Fibroblast of mammary gland (primary cell): ENCODE results near the gene GOLPH3L.
"Not testable (repeated sequence)": the region's sequence is repeated elsewhere in the genome, so short reads cannot be mapped to it uniquely, and the experiment has no call there.

Source experiments
- DNase-seq: peaks from one replicate; pipeline ENCODE4 v3.0.0-alpha.2; 2010; ENCODE audit warnings: low read depth
- H3K4me3 ChIP-seq: 2 replicates; pipeline ENCODE4 v1.5.1; 2011; ENCODE audit warnings: low read depth, mild to moderate bottlenecking, low read length, moderate library complexity; ENCODE audit not compliant: control insufficient read depth
- CTCF ChIP-seq: conservative IDR thresholded peaks from 2 replicates; pipeline ENCODE4 v1.5.1; 2011; ENCODE audit warnings: low read depth, low read length, inconsistent platforms; ENCODE audit not compliant: control insufficient read depth, insufficient read depth

GOLPH3L gene

GRCh38 chr1:150629115-150629928 is 67.6 kb downstream of the GOLPH3L start, which contains the start of gene ENSA:
Gene ENSA, minus strand, starts transcription at chr1:150629612. Its CDS starts 142 bp downstream, at chr1:150629470.
- DNase-seq, result peak; percentile 100
- no peak for TF ChIP-seq CTCF

GRCh38 chr1:150628766-150629114 is 68.2 kb downstream of the GOLPH3L start:
- no peak for DNase-seq

More at GRCh38 chr1:150629115-150629928, 67.6 kb downstream of the GOLPH3L start, which contains the start of gene ENSA:
- peak within 1 kb of the TSS; percentile 63 for H3K4me3 ChIP-seq

GRCh38 chr1:150627826-150628410 is 69.0 kb downstream of the GOLPH3L start:
- no peak for DNase-seq
- TF ChIP-seq CTCF, result no peak
- peak overlapping the region; percentile 63 for H3K4me3 ChIP-seq

More at GRCh38 chr1:150628766-150629114, 68.2 kb downstream of the GOLPH3L start:
- TF ChIP-seq CTCF, result no peak
- H3K4me3 ChIP-seq, result peak overlapping the region; percentile 63

- no peak for DNase-seq
- no peak overlapping the region for H3K4me3 ChIP-seq
- no peak for TF ChIP-seq CTCF
Observed at GRCh38 chr1:150626150-150626549, 70.8 kb downstream of the GOLPH3L start.

- not testable (repeated sequence) for DNase-seq, H3K4me3 ChIP-seq
Observed at GRCh38 chr1:150624546-150624945, 72.4 kb downstream of the GOLPH3L start.

- not testable (repeated sequence) for DNase-seq, H3K4me3 ChIP-seq
Observed at GRCh38 chr1:150624134-150624533, 72.8 kb downstream of the GOLPH3L start.

GRCh38 chr1:150622303-150622975 is 74.5 kb downstream of the GOLPH3L start:
- TF ChIP-seq CTCF, result peak; percentile 6
- peak; percentile 64 for DNase-seq

More at GRCh38 chr1:150622303-150622975, 74.5 kb downstream of the GOLPH3L start:
- no peak overlapping the region for H3K4me3 ChIP-seq
